ENCODE results near the gene HENMT1. TPM values are rescaled to one million over a fixed set of nuclear protein-coding genes. Genes with fewer than 3 reads are reported as not detected.
A peak's percentile ranks its signal among the peaks of the same experiment; 100 is the strongest.
"Not testable (repeated sequence)": the region's sequence is repeated elsewhere in the genome, so short reads cannot be mapped to it uniquely, and the experiment has no call there.

The HENMT1 gene
- total RNA-seq, 4 donors from 2014 or later, result 2.5 to 3.6 (median 2.9) TPM

GRCh38 chr1:108691942-108692723 lies 31.2 kb upstream of the HENMT1 start, which contains the start of gene PRPF38B:
TSS of gene PRPF38B (plus strand) at chr1:108692310. CDS start at chr1:108692592, 282 bp downstream.
- H3K4me3 ChIP-seq, result peak within 1 kb of the TSS; percentile 78 to 95
- ATAC-seq, result peak; percentile 99
- TF ChIP-seq POLR2AphosphoS5 (IDR thresholded peaks at IDR 0.05) (peak; percentile 92), POLR2A (IDR thresholded peaks at IDR 0.05) (peak; percentile 84 to 89), CTCF (IDR thresholded peaks at IDR 0.05) (no peak)
- no peaks in the 10 kb centered on the region for H3K9me3 ChIP-seq
- 0% methylated on average over 18 of the region's 59 CpGs; no CpG with 5 or more reads in 1 of the 2 donors for WGBS, 2 donors (ENCODE audit: low coverage in 1 of 2)
- peaks cover 7 to 18% of the 10 kb centered on the region in 2 donors for H3K36me3 ChIP-seq
- H3K4me1 ChIP-seq, result peaks cover 4 to 40% (median 14%) of the 10 kb centered on the region in 3 donors
- no peaks in the 10 kb centered on the region for H3K27me3 ChIP-seq
- H3K27ac ChIP-seq, result peak within 1 kb of the TSS; percentile 96 to 99 (median 96)

- Histone ChIP-seq H3K9me3 (no peaks in the 10 kb centered on the region), H3K4me3 (peak overlapping the region; percentile 78 to 95), H3K27ac (peak overlapping the region; percentile 96 to 99 (median 96)), H3K27me3 (no peaks in the 10 kb centered on the region), H3K36me3 (peaks cover 0 to 10% of the 10 kb centered on the region in 2 donors), H3K4me1 (peaks cover 4 to 40% (median 14%) of the 10 kb centered on the region in 3 donors)
- 15 to 22% methylated on average over 9 of the region's 12 CpGs for WGBS, 2 donors (ENCODE audit: low coverage in 1 of 2)
- ATAC-seq, result peak; percentile 3
- TF ChIP-seq EP300 (IDR thresholded peaks at IDR 0.05), result no peak
- TF ChIP-seq POLR2AphosphoS5 (IDR thresholded peaks at IDR 0.05), result no peak
- TF ChIP-seq CTCF (IDR thresholded peaks at IDR 0.05), result no peak
- no peak for TF ChIP-seq POLR2A (IDR thresholded peaks at IDR 0.05)
Observed at GRCh38 chr1:108691128-108691941, 30.4 kb upstream of the HENMT1 start.

GRCh38 chr1:108686614-108687313 lies 25.9 kb upstream of the HENMT1 start:
- no peaks in the 10 kb centered on the region for H3K36me3 ChIP-seq
- H3K4me1 ChIP-seq, result peaks cover 4 to 10% (median 4%) of the 10 kb centered on the region in 3 donors
- no peak overlapping the region for H3K27ac ChIP-seq
- H3K4me3 ChIP-seq, result no peak overlapping the region
- TF ChIP-seq CTCF (IDR thresholded peaks at IDR 0.05) (no peak), EP300 (IDR thresholded peaks at IDR 0.05) (no peak), POLR2A (IDR thresholded peaks at IDR 0.05) (no peak), POLR2AphosphoS5 (IDR thresholded peaks at IDR 0.05) (no peak)
- no peaks in the 10 kb centered on the region for H3K9me3 ChIP-seq
- no peak for ATAC-seq
- WGBS, 2 donors (ENCODE audit: low coverage in 1 of 2), result 47 to 50% methylated on average over 2 of the region's 2 CpGs
- H3K27me3 ChIP-seq, result peaks cover 4% of the 10 kb centered on the region

GRCh38 chr1:108685529-108685928 lies 24.6 kb upstream of the HENMT1 start:
- ATAC-seq, result no peak
- Histone ChIP-seq H3K4me3 (no peak overlapping the region), H3K4me1 (no peaks in the 10 kb centered on the region), H3K9me3 (no peaks in the 10 kb centered on the region), H3K36me3 (no peaks in the 10 kb centered on the region), H3K27ac (no peak overlapping the region), H3K27me3 (peaks cover 4% of the 10 kb centered on the region)
- no peak for TF ChIP-seq CTCF (IDR thresholded peaks at IDR 0.05)
- TF ChIP-seq POLR2AphosphoS5 (IDR thresholded peaks at IDR 0.05), result no peak
- no peak for TF ChIP-seq EP300 (IDR thresholded peaks at IDR 0.05)
- no peak for TF ChIP-seq POLR2A (IDR thresholded peaks at IDR 0.05)
- WGBS, 2 donors (ENCODE audit: low coverage in 1 of 2), result 78 to 81% methylated on average over 1 of the region's 1 CpG

- H3K27ac ChIP-seq, H3K9me3 ChIP-seq, H3K4me1 ChIP-seq, ATAC-seq, H3K27me3 ChIP-seq, H3K4me3 ChIP-seq, H3K36me3 ChIP-seq: not testable (repeated sequence)
- WGBS, 2 donors (ENCODE audit: low coverage in 1 of 2), result 55 to 70% methylated on average over 2 to 4 of the region's 4 CpGs
Observed at GRCh38 chr1:108681701-108682100, 20.8 kb upstream of the HENMT1 start.
